SK-N-SH treated with all-trans-retinoic acid at 6 μM for 48 hours (cell line): ENCODE results near the gene SLC35G6.

ENCODE experiments used
- ATAC-seq: fragments of 200-7000 bp; cut with Tn5 transposase; 3 replicates; pipeline ENCODE4 v1.9.1; 2020; ENCODE audit warnings: mild to moderate bottlenecking, moderate library complexity
- ARNTL ChIP-seq: fragments of 450-650 bp; formaldehyde crosslinking; IDR thresholded peaks from 2 replicates; pipeline ENCODE4 v1.5.0; 2020; ENCODE audit warnings: low read depth, mild to moderate bottlenecking, moderate library complexity, borderline replicate concordance
- BACH2 ChIP-seq: fragments of 250-450 bp; sonication (Bioruptor Pico); IDR thresholded peaks from 2 replicates; pipeline ENCODE4 v1.9.0; 2021; ENCODE audit warnings: mild to moderate bottlenecking, borderline replicate concordance
- CSDC2 ChIP-seq: fragments of 250-450 bp; sonication (Bioruptor Pico); IDR thresholded peaks from 2 replicates; pipeline ENCODE4 v1.5.0; 2020; ENCODE audit warnings: mild to moderate bottlenecking, moderate library complexity
- CSRNP3 ChIP-seq: fragments of 250-450 bp; sonication (Bioruptor Pico); IDR thresholded peaks from 2 replicates; pipeline ENCODE4 v1.5.1; 2021; ENCODE audit warnings: mild to moderate bottlenecking, moderate library complexity
- GLIS3 ChIP-seq: fragments of 250-450 bp; sonication (Bioruptor Pico); IDR thresholded peaks from 2 replicates; pipeline ENCODE4 v1.5.0; 2020; ENCODE audit warnings: mild to moderate bottlenecking, moderate library complexity
- ISL1 ChIP-seq: fragments of 250-450 bp; sonication (Bioruptor Pico); IDR thresholded peaks from 2 replicates; pipeline ENCODE4 v2.1.2; 2022; ENCODE audit warnings: mild to moderate bottlenecking, moderate library complexity
- OSR1 ChIP-seq: fragments of 250-450 bp; sonication (Bioruptor Pico); IDR thresholded peaks from 2 replicates; pipeline ENCODE4 v1.8.0; 2022; ENCODE audit warnings: moderate library complexity, mild to moderate bottlenecking, inconsistent platforms
- PATZ1 ChIP-seq: fragments of 250-450 bp; sonication (Bioruptor Pico); IDR thresholded peaks from 2 replicates; pipeline ENCODE4 v1.8.0; 2020; ENCODE audit warnings: mild to moderate bottlenecking, moderate library complexity, borderline replicate concordance
- PPARA ChIP-seq: fragments of 250-450 bp; sonication (Bioruptor Pico); IDR thresholded peaks from 2 replicates; pipeline ENCODE4 v1.5.0; 2020; ENCODE audit warnings: mild to moderate bottlenecking, borderline replicate concordance
- TCF4 ChIP-seq: fragments of 250-450 bp; sonication (Bioruptor Pico); IDR thresholded peaks from 2 replicates; pipeline ENCODE4 v1.8.0; 2021; ENCODE audit warnings: mild to moderate bottlenecking, moderate library complexity, borderline replicate concordance
- TOX ChIP-seq: fragments of 250-450 bp; sonication (Bioruptor Pico); IDR thresholded peaks from 2 replicates; pipeline ENCODE4 v1.8.0; 2021; ENCODE audit warnings: mild to moderate bottlenecking, moderate library complexity, borderline replicate concordance
- TSHZ2 ChIP-seq: fragments of 250-450 bp; sonication (Bioruptor Pico); IDR thresholded peaks from 2 replicates; pipeline ENCODE4 v1.5.0; 2020; ENCODE audit warnings: mild to moderate bottlenecking, moderate library complexity
- ZC3H10 ChIP-seq: fragments of 250-450 bp; sonication (Bioruptor Pico); IDR thresholded peaks from 2 replicates; pipeline ENCODE4 v1.5.1; 2021; ENCODE audit warnings: mild to moderate bottlenecking, moderate library complexity
- ZFP3 ChIP-seq: fragments of 250-450 bp; sonication (Bioruptor Pico); IDR thresholded peaks from 2 replicates; pipeline ENCODE4 v1.5.0; 2020; ENCODE audit warnings: mild to moderate bottlenecking, moderate library complexity
- ZFP30 ChIP-seq: fragments of 450-650 bp; formaldehyde crosslinking; IDR thresholded peaks from 2 replicates; pipeline ENCODE4 v1.5.0; 2022; ENCODE audit warnings: mild to moderate bottlenecking, moderate library complexity
- ZNF565 ChIP-seq: fragments of 450-650 bp; formaldehyde crosslinking; conservative IDR thresholded peaks from 2 replicates; pipeline ENCODE4 v1.5.0; 2020; ENCODE audit warnings: low read depth, mild to moderate bottlenecking, moderate library complexity
- ZNF70 ChIP-seq: fragments of 450-650 bp; formaldehyde crosslinking; IDR thresholded peaks from 2 replicates; pipeline ENCODE4 v1.5.0; 2020; ENCODE audit warnings: mild to moderate bottlenecking, moderate library complexity
- ZNF8 ChIP-seq: fragments of 450-650 bp; formaldehyde crosslinking; IDR thresholded peaks from 2 replicates; pipeline ENCODE4 v1.5.0; 2020; ENCODE audit warnings: mild to moderate bottlenecking, moderate library complexity
- TF ChIP-seq, protein P1 (sequence below): fragments of 250-450 bp; sonication (Bioruptor Pico); IDR thresholded peaks from 2 replicates; pipeline ENCODE4 v1.5.1; 2020; ENCODE audit warnings: low read depth, mild to moderate bottlenecking, moderate library complexity
- TF ChIP-seq, protein P2 (sequence below): fragments of 250-450 bp; sonication (Bioruptor Pico); IDR thresholded peaks from 2 replicates; pipeline ENCODE4 v1.8.0; 2021; ENCODE audit warnings: low read depth, mild to moderate bottlenecking, moderate library complexity, borderline replicate concordance

The SLC35G6 gene

GRCh38 chr17:7497636-7498035 lies 16.4 kb downstream of the SLC35G6 start:
- TF ChIP-seq BACH2 (CRISPR knock-in tag) (no peak), ZFP3 (no peak), OSR1 (CRISPR knock-in tag) (no peak), CSDC2 (CRISPR knock-in tag) (no peak), ISL1 (CRISPR knock-in tag) (no peak), TSHZ2 (CRISPR knock-in tag) (no peak), ZNF8 (CRISPR knock-in tag) (no peak), TOX (CRISPR knock-in tag) (no peak), PATZ1 (CRISPR knock-in tag) (no peak), CSRNP3 (CRISPR knock-in tag) (no peak), ZNF70 (CRISPR knock-in tag) (no peak), ZC3H10 (CRISPR knock-in tag) (no peak), PPARA (CRISPR knock-in tag) (no peak), ZFP30 (no peak), TCF4 (no peak), ARNTL (CRISPR knock-in tag) (no peak), ZNF565 (CRISPR knock-in tag) (no peak)
- TF ChIP-seq, protein P1, sequence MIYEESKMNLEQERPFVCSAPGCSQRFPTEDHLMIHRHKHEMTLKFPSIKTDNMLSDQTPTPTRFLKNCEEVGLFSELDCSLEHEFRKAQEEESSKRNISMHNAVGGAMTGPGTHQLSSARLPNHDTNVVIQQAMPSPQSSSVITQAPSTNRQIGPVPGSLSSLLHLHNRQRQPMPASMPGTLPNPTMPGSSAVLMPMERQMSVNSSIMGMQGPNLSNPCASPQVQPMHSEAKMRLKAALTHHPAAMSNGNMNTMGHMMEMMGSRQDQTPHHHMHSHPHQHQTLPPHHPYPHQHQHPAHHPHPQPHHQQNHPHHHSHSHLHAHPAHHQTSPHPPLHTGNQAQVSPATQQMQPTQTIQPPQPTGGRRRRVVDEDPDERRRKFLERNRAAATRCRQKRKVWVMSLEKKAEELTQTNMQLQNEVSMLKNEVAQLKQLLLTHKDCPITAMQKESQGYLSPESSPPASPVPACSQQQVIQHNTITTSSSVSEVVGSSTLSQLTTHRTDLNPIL (CRISPR knock-in tag): no peak
- TF ChIP-seq, protein P2, sequence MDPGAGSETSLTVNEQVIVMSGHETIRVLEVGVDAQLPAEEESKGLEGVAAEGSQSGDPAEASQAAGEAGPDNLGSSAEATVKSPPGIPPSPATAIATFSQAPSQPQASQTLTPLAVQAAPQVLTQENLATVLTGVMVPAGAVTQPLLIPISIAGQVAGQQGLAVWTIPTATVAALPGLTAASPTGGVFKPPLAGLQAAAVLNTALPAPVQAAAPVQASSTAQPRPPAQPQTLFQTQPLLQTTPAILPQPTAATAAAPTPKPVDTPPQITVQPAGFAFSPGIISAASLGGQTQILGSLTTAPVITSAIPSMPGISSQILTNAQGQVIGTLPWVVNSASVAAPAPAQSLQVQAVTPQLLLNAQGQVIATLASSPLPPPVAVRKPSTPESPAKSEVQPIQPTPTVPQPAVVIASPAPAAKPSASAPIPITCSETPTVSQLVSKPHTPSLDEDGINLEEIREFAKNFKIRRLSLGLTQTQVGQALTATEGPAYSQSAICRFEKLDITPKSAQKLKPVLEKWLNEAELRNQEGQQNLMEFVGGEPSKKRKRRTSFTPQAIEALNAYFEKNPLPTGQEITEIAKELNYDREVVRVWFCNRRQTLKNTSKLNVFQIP (CRISPR knock-in tag): no peak
- ATAC-seq: no peak

DNA sequence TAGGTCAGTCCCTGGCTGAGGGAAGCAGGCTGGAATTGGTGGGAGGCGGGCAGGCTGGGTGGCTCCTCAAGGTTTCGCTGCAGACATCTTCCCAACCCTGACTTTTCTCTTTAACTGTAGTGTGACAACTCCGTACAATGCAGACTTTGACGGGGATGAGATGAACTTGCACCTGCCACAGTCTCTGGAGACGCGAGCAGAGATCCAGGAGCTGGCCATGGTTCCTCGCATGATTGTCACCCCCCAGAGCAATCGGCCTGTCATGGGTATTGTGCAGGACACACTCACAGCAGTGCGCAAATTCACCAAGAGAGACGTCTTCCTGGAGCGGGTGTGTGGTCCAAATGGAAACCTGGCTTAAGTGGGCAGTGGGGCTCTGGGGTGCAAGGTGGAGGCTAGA lies 17.9 kb downstream of the SLC35G6 start:
- TF ChIP-seq ZNF70 (CRISPR knock-in tag): no peak
- TF ChIP-seq TSHZ2 (CRISPR knock-in tag): no peak
- TF ChIP-seq PPARA (CRISPR knock-in tag): no peak
- no peak for TF ChIP-seq OSR1 (CRISPR knock-in tag)
- no peak for TF ChIP-seq PATZ1 (CRISPR knock-in tag)
- TF ChIP-seq GLIS3 (CRISPR knock-in tag): no peak
- no peak for TF ChIP-seq TCF4
- no peak for TF ChIP-seq ZNF8 (CRISPR knock-in tag)
- TF ChIP-seq, protein P2 (CRISPR knock-in tag): no peak
- TF ChIP-seq CSDC2 (CRISPR knock-in tag): no peak
- ATAC-seq: no peak
